Endothelial cell of umbilical vein (primary cell): ENCODE measurements around the gene AIRE. TPM values are rescaled to one million over a fixed set of nuclear protein-coding genes. Genes with fewer than 3 reads are reported as not detected.
"Not testable (repeated sequence)": the region's sequence is repeated elsewhere in the genome, so short reads cannot be mapped to it uniquely, and the experiment has no call there.

Source experiments
- BruUV-seq: library from RNA; stranded (reverse); fragments of 400-500 nt; replicated peaks from 2 replicates; lab custom pipeline; 2021; lab: Mats Ljungman, UMichigan
- CTCF ChIA-PET: fragments of 300-600, 350-600 bp; sonication (Branson Sonifier 250); formaldehyde crosslinking; loops from one replicate; lab custom pipeline; 2021; ENCODE audit warnings: antibody characterized with exemption, inconsistent platforms; lab: Charles Lee
- POLR2A ChIA-PET: fragments of 300-600, 350-600 bp; sonication (Branson Sonifier 250); formaldehyde crosslinking; loops from one replicate; lab custom pipeline; 2021; ENCODE audit warnings: antibody characterized with exemption, inconsistent platforms; lab: Charles Lee
- DNase-seq: peaks from one replicate; pipeline ENCODE4 v3.0.0-alpha.2; 2011; ENCODE audit warnings: low read depth, low spot score
- FAIRE-seq: peaks from 2 replicates; lab custom pipeline; 2011; peaks lifted over from hg19 to GRCh38; lab: Jason Lieb, UNC
- H2AFZ ChIP-seq: 2 replicates; pipeline ENCODE4 v1.6.0; 2012; ENCODE audit warnings: low read depth, low read length, control low read depth, inconsistent platforms
- H3K27ac ChIP-seq: 2 replicates; pipeline ENCODE4 v1.5.1; 2011; ENCODE audit warnings: low read depth, mild to moderate bottlenecking, control low read depth, low read length, moderate library complexity; ENCODE audit not compliant: insufficient read depth
- H3K27me3 ChIP-seq, 2 experiments: 2 replicates each; pipeline versions ENCODE4 v1.6.0 to v1.6.1; 2011; ENCODE audit warnings: low read length in 2 of 2, mixed read lengths in 1 of 2; ENCODE audit not compliant: control insufficient read depth in 2 of 2, insufficient read depth in 2 of 2
- H3K36me3 ChIP-seq, 2 experiments: 2 replicates in 1 of 2; 3 replicates in 1 of 2; pipeline ENCODE4 v1.5.1; 2011; ENCODE audit warnings: low read length in 2 of 2, mild to moderate bottlenecking in 1 of 2, moderate library complexity in 1 of 2; ENCODE audit not compliant: control insufficient read depth in 2 of 2, insufficient read depth in 2 of 2; ENCODE audit errors: extremely low read depth in 1 of 2
- H3K4me1 ChIP-seq: 3 replicates; pipeline ENCODE4 v1.5.1; 2011; ENCODE audit warnings: mild to moderate bottlenecking, low read length; ENCODE audit not compliant: control insufficient read depth, insufficient read depth; ENCODE audit errors: extremely low read depth
- H3K4me2 ChIP-seq: 2 replicates; pipeline ENCODE4 v1.6.1; 2011; ENCODE audit warnings: low read length, control low read depth, mixed read lengths; ENCODE audit not compliant: insufficient read depth
- H3K4me3 ChIP-seq, 3 experiments: fragments of 200-600 bp in 1 of 3; sonication (generic), shearing (Covaris generic) in 1 of 3; replicated peaks in 1 of 3; 2 replicates each; pipeline ENCODE4 v1.5.1; 2011 to 2016; ENCODE audit warnings: control low read depth in 3 of 3, low read length in 3 of 3, mild to moderate bottlenecking in 2 of 3, inconsistent platforms in 1 of 3, low read depth in 1 of 3, moderate library complexity in 1 of 3; ENCODE audit not compliant: insufficient read depth in 1 of 3
- H3K79me2 ChIP-seq: 2 replicates; pipeline ENCODE4 v1.6.0; 2012; ENCODE audit warnings: low read length, inconsistent platforms; ENCODE audit not compliant: control insufficient read depth, insufficient read depth
- H3K9ac ChIP-seq: replicated peaks from 2 replicates; pipeline ENCODE3; 2011; ENCODE audit warnings: low read length, control low read depth; ENCODE audit not compliant: insufficient read depth; ENCODE audit errors: extremely low read depth
- H3K9me1 ChIP-seq: replicated peaks from 3 replicates; pipeline ENCODE4 v1.6.0; 2011; ENCODE audit warnings: mild to moderate bottlenecking, low read length; ENCODE audit not compliant: control insufficient read depth, insufficient read depth; ENCODE audit errors: extremely low read depth
- H3K9me3 ChIP-seq: replicated peaks from 2 replicates; pipeline ENCODE4 v1.5.1; 2012; ENCODE audit warnings: low read length, inconsistent platforms; ENCODE audit not compliant: control insufficient read depth, insufficient read depth
- H4K20me1 ChIP-seq: replicated peaks from 2 replicates; pipeline ENCODE3; 2011; ENCODE audit warnings: mild to moderate bottlenecking, low read length; ENCODE audit not compliant: control insufficient read depth, insufficient read depth; ENCODE audit errors: extremely low read depth
- EZH2 ChIP-seq: IDR thresholded peaks from 2 replicates; pipeline ENCODE4 v1.6.1; 2012; ENCODE audit warnings: borderline replicate concordance, low read depth, mild to moderate bottlenecking, moderate library complexity, low read length, inconsistent platforms; ENCODE audit not compliant: severe bottlenecking
- FOS ChIP-seq: IDR thresholded peaks from 2 replicates; pipeline ENCODE4 v1.6.1; 2011; ENCODE audit warnings: mild to moderate bottlenecking, low read length, moderate library complexity, borderline replicate concordance; ENCODE audit not compliant: insufficient read depth
- GATA2 ChIP-seq: IDR thresholded peaks from 2 replicates; pipeline ENCODE4 v1.7.0; 2011; ENCODE audit warnings: low read depth, mild to moderate bottlenecking, moderate library complexity, mixed read lengths, low read length; ENCODE audit not compliant: insufficient read length, insufficient read depth
- JUN ChIP-seq: IDR thresholded peaks from 2 replicates; pipeline ENCODE4 v1.6.1; 2011; ENCODE audit warnings: borderline replicate concordance, low read depth; ENCODE audit not compliant: insufficient read length, insufficient read depth
- MAX ChIP-seq: IDR thresholded peaks from 2 replicates; pipeline ENCODE4 v1.6.1; 2011; ENCODE audit not compliant: insufficient read depth, insufficient read length
- MYC ChIP-seq: IDR thresholded peaks from one replicate; pipeline ENCODE4 v1.6.1; 2011; ENCODE audit warnings: mild to moderate bottlenecking, low read depth, low read length
- POLR2A ChIP-seq: IDR thresholded peaks from 2 replicates; pipeline ENCODE4 v1.6.1; 2012; ENCODE audit warnings: low read depth, mild to moderate bottlenecking, control low read depth, low read length
- POLR2AphosphoS5 ChIP-seq: IDR thresholded peaks from 2 replicates; pipeline ENCODE4 v1.6.1; 2012; ENCODE audit warnings: low read depth, mild to moderate bottlenecking, control low read depth, low read length, moderate library complexity; ENCODE audit not compliant: insufficient read depth
- dilution Hi-C: fragments of 300-500 bp; cut with MboI; formaldehyde crosslinking; loops from one replicate; pipeline ENCODE4 v1.15.0; 2019; ENCODE audit warnings: low sequenced_read_pairs; ENCODE audit not compliant: extremely low pct_ligation_motif_present
- intact Hi-C: fragments of 100-400 bp; cut with micrococcal nuclease; formaldehyde crosslinking; loops from one replicate; pipeline ENCODE4 v1.10.0; 2022
- polyA plus RNA-seq, 4 experiments: library from polyadenylated mRNA; depleted of rRNA in 3 of 4; stranded (reverse) in 3 of 4; unstranded in 1 of 4; fragments of >200 nt; gene quantifications; 2 replicates each; pipeline versions ENCODE4 v1.2.1 to v1.2.3, GENCODE V29; 2011 to 2012; ENCODE audit warnings: missing spikeins in 1 of 4
- total RNA-seq: library from RNA; stranded (reverse); gene quantifications from 2 replicates; pipeline ENCODE4 v1.2.3, GENCODE V29; 2021
- TF ChIP-seq, protein P1 (sequence below), 2 donors: IDR thresholded peaks; 1 replicate in 1 of 2; 2 replicates in 1 of 2; pipeline ENCODE4 v1.5.1; 2011; ENCODE audit warnings: low read length in 2 of 2, mild to moderate bottlenecking in 2 of 2, moderate library complexity in 2 of 2, control low read depth in 1 of 2, inconsistent platforms in 1 of 2, low read depth in 1 of 2; ENCODE audit not compliant: insufficient read depth in 1 of 2; ENCODE audit errors: extremely low read depth in 1 of 2

AIRE gene
- total and polyA plus RNA-seq, 2 donors (not counting 3 experiments of a cell fraction or from before 2014, with no cell fraction given): 0.04 to 0.11 TPM

- TF ChIP-seq POLR2A (no peak), FOS (no peak), POLR2AphosphoS5 (no peak), GATA2 (no peak), EZH2 (no peak), MAX (no peak), JUN (no peak), MYC (no peak)
- TF ChIP-seq, protein P1, sequence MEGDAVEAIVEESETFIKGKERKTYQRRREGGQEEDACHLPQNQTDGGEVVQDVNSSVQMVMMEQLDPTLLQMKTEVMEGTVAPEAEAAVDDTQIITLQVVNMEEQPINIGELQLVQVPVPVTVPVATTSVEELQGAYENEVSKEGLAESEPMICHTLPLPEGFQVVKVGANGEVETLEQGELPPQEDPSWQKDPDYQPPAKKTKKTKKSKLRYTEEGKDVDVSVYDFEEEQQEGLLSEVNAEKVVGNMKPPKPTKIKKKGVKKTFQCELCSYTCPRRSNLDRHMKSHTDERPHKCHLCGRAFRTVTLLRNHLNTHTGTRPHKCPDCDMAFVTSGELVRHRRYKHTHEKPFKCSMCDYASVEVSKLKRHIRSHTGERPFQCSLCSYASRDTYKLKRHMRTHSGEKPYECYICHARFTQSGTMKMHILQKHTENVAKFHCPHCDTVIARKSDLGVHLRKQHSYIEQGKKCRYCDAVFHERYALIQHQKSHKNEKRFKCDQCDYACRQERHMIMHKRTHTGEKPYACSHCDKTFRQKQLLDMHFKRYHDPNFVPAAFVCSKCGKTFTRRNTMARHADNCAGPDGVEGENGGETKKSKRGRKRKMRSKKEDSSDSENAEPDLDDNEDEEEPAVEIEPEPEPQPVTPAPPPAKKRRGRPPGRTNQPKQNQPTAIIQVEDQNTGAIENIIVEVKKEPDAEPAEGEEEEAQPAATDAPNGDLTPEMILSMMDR (IDR thresholded peaks at IDR 0.05; ENCODE audit: extremely low read depth in 1 of 2, insufficient read depth in 1 of 2, low read depth in 1 of 2, low read length in 2 of 2): no peak
- Histone ChIP-seq H3K27me3 (peaks cover 0 to 3% of the 10 kb centered on the region in 2 experiments), H3K36me3 (no peaks in the 10 kb centered on the region), H3K79me2 (no peaks in the 10 kb centered on the region), H3K4me3 (no peak overlapping the region), H3K4me1 (no peaks in the 10 kb centered on the region), H3K4me2 (no peak overlapping the region), H3K27ac (no peak overlapping the region), H3K9me1 (no peaks in the 10 kb centered on the region), H4K20me1 (no peaks in the 10 kb centered on the region), H2AFZ (no peak overlapping the region), H3K9ac (no peak overlapping the region), H3K9me3 (no peaks in the 10 kb centered on the region)
- FAIRE-seq: no peak
- DNase-seq: no peak
- POLR2A ChIA-PET: no interaction called here
- dilution Hi-C loops (no loop called here), intact Hi-C loops (no loop called here)
- BruUV-seq: no TSS peak
- CTCF ChIA-PET: no interaction called here
These were observed 3.3 kb upstream of the AIRE start for GRCh38 chr21:44282370-44282769.

DNA sequence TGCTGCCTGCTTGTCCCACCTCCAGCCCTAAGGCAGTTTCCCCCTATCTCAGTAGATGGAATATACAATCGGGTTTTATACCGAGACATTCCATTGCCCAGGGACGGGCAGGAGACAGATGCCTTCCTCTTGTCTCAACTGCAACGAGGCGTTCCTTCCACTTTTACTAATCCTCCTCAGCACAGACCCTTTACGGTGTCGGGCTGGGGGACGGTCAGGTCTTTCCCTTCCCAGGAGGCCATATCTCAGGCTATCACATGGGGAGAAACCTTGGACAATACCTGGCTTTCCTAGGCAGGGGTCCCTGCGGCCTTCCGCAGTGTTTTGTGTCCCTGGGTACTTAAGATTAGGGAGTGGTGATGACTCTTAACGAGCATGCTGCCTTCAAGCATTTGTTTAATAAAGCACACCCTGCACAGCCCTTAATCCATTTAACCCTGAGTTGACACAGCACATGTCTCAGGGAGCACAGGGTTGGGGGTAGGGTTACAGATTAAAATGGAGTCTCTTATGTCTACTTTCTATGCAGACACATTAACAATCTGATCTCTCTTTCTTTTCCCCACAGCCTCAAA, 2.4 kb upstream of the AIRE start:
- H3K4me3 ChIP-seq: not testable (repeated sequence)

More for the DNA sequence above, 2.4 kb upstream of the AIRE start:
- H3K36me3 ChIP-seq, H3K4me1 ChIP-seq, H3K4me2 ChIP-seq, dilution Hi-C loops, FAIRE-seq, H3K27ac ChIP-seq, H3K9me3 ChIP-seq, BruUV-seq, H3K79me2 ChIP-seq, H2AFZ ChIP-seq, DNase-seq, CTCF ChIA-PET, H4K20me1 ChIP-seq, intact Hi-C loops, H3K9me1 ChIP-seq, H3K9ac ChIP-seq, H3K27me3 ChIP-seq: not testable (repeated sequence)
- POLR2A ChIA-PET: interaction anchor here (0.6 kb wide), 1 partner anchor 14 kb away, joined by 3 read pairs; no protein-coding TSS in a partner anchor
